ENCODE data around the gene EBLN1.

GRCh38 chr10:22251751-22252223, 34.0 kb upstream of the EBLN1 start:
- no peak for TF ChIP-seq CTCF (conservative IDR thresholded peaks at IDR 0.05; ENCODE audit: low read length)
- TF ChIP-seq EZH2phosphoT487 (IDR thresholded peaks at IDR 0.05; ENCODE audit: borderline replicate concordance, low read depth, low read length) = no peak; the same call in 1 of the 2 replicates
